ENCODE results near the gene RXRA. TPM values are rescaled to one million over a fixed set of nuclear protein-coding genes. Genes with fewer than 3 reads are reported as not detected.

RXRA gene
- total RNA-seq, 1 experiment from 2014 or later, result 31.6 TPM

DNA sequence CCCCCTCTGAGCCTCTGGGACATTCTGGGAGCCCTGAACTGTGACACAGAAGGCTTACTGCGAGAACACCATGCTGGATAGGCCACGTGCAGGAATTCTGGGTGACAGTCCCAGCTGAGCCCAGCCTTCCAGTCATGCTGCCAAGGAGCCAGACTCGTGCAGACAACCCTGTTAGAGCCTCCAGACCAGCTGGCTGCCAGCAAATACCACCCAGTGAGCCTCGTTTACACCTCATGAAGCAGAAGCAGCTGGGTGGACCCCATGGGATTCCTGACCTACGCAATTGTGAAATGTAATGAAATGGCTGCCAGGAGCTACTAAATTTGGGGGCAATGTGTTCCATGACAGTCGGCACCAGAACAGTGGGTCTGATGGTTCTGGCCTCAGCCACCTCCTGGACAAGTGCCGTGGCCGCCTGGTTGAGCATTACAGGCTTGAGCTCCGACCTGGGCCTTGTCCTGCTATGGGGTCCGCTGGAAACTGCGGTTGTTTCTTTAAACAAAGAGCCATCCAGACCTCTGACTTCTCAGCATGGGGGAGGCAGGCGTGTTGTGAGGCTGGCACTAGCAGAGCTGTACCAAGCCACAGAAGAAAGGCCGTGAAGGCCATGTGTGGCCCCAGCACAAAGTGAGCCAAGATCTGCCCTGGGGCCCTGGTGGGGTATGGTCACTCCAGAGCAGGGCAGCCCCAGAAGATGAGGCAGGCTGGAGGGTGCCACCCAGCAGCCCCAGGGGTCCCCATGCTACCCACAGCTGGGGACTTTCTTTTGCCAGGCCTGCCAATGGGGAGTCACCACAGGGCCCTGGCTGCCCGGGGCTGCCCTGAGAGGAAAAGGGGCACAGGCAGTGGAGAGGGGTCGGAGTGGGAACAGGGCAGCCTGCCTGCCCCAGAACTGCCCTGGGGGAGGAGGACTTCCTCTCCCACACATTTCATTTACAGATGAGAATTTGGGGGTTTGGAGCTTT, 19.3 kb upstream of the RXRA start:
- in situ Hi-C loops (cut with HindIII; ENCODE audit: low pct_unique_long_range_greater_than_20kb, low sequenced_read_pairs), result no loop called here
- H3K27me3 ChIP-seq (ENCODE audit: control insufficient read depth, insufficient read depth, low read length), result no peaks in the 10 kb centered on the region
- H3K4me1 ChIP-seq (ENCODE audit: control insufficient read depth, insufficient read depth, low read length), result no peaks in the 10 kb centered on the region
- no peak for TF ChIP-seq POLR2AphosphoS5 (IDR thresholded peaks at IDR 0.05; ENCODE audit: low read depth, low read length)
- TF ChIP-seq, protein P1, sequence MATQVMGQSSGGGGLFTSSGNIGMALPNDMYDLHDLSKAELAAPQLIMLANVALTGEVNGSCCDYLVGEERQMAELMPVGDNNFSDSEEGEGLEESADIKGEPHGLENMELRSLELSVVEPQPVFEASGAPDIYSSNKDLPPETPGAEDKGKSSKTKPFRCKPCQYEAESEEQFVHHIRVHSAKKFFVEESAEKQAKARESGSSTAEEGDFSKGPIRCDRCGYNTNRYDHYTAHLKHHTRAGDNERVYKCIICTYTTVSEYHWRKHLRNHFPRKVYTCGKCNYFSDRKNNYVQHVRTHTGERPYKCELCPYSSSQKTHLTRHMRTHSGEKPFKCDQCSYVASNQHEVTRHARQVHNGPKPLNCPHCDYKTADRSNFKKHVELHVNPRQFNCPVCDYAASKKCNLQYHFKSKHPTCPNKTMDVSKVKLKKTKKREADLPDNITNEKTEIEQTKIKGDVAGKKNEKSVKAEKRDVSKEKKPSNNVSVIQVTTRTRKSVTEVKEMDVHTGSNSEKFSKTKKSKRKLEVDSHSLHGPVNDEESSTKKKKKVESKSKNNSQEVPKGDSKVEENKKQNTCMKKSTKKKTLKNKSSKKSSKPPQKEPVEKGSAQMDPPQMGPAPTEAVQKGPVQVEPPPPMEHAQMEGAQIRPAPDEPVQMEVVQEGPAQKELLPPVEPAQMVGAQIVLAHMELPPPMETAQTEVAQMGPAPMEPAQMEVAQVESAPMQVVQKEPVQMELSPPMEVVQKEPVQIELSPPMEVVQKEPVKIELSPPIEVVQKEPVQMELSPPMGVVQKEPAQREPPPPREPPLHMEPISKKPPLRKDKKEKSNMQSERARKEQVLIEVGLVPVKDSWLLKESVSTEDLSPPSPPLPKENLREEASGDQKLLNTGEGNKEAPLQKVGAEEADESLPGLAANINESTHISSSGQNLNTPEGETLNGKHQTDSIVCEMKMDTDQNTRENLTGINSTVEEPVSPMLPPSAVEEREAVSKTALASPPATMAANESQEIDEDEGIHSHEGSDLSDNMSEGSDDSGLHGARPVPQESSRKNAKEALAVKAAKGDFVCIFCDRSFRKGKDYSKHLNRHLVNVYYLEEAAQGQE (IDR thresholded peaks at IDR 0.05; ENCODE audit: insufficient read depth in 1 of 2, low read depth in 2 of 2, low read length in 1 of 2), result no peak
- TF ChIP-seq SIN3A (IDR thresholded peaks at IDR 0.05; ENCODE audit: borderline replicate concordance, insufficient read depth, low read depth, low read length), result no peak
- TF ChIP-seq, protein P2, sequence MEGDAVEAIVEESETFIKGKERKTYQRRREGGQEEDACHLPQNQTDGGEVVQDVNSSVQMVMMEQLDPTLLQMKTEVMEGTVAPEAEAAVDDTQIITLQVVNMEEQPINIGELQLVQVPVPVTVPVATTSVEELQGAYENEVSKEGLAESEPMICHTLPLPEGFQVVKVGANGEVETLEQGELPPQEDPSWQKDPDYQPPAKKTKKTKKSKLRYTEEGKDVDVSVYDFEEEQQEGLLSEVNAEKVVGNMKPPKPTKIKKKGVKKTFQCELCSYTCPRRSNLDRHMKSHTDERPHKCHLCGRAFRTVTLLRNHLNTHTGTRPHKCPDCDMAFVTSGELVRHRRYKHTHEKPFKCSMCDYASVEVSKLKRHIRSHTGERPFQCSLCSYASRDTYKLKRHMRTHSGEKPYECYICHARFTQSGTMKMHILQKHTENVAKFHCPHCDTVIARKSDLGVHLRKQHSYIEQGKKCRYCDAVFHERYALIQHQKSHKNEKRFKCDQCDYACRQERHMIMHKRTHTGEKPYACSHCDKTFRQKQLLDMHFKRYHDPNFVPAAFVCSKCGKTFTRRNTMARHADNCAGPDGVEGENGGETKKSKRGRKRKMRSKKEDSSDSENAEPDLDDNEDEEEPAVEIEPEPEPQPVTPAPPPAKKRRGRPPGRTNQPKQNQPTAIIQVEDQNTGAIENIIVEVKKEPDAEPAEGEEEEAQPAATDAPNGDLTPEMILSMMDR (IDR thresholded peaks at IDR 0.05), result no peak
- no peak for TF ChIP-seq TCF7L2 (IDR thresholded peaks at IDR 0.05; ENCODE audit: low read depth, low read length)
- ATAC-seq (no peak), DNase-seq (ENCODE audit: low read depth, low spot score) (no peak)
- intact Hi-C loops (cut with micrococcal nuclease; ENCODE audit: unreplicated experiment), result no loop called here
- H3K9me3 ChIP-seq (ENCODE audit: control insufficient read depth, insufficient read depth, low read depth, low read length), result peaks cover under 1% of the 10 kb centered on the region; the same call in 1 of the 2 replicates
- H3K4me3 ChIP-seq (ENCODE audit: low read depth in 2 of 2, low read length in 2 of 2), result no peak overlapping the region
- no peak overlapping the region for H3K27ac ChIP-seq (ENCODE audit: low read length)
- BruUV-seq (replicated peaks), result no TSS peak
- ChIA-PET CTCF (no interaction called here), POLR2A (interaction anchor here (0.5 kb wide), 1 partner anchor 13 kb away, joined by 3 read pairs; no protein-coding TSS in a partner anchor)
- H3K36me3 ChIP-seq (ENCODE audit: control insufficient read depth, insufficient read depth, low read length), result no peaks in the 10 kb centered on the region

DNA sequence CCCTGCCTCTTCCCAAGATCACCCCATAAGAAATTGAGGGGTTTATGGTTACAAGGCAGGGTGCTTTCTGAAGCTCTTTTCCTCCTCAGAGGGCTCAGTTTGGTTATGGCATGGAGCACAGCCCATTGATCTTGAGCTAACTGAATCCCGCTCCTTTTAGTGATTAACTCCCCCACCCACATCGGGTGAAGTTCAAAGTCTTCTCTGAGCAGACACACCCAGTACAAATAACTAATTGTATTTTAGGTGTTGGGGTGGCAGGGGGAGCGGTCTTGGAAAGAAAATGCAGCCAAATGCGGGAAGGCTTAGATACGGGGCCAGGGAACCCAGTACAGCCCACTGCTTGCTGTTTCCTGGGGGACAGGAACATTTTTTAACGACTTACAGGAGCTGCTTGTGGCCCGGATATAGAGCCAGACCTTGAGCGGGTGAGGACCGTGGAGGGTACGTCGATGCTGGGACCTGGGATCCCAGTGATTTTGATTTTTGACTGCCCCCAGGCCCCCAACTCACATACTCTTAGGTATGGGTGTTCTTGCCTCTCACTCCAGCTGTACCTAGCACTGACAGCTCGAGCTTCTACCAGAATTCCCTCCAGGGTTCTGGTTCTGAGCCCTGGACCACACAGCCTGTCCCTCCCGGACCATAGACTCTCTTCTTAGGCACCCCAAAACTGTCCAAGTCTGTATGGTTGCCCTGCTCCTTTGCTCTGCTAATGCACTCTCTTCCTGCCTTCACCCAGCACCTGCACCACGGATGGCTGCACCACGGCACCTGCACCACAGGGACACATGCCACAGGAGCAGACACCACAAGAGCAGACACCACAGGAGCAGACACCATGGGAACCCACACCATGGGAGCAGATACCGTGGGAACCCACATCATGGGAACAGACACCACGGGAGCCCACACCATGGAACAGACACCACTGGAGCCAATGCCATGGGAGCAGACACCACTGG, 18.3 kb upstream of the RXRA start:
- ChIA-PET CTCF (no interaction called here), POLR2A (no interaction called here)
- Histone ChIP-seq H3K36me3 (ENCODE audit: control insufficient read depth, insufficient read depth, low read length) (no peaks in the 10 kb centered on the region), H3K27me3 (ENCODE audit: control insufficient read depth, insufficient read depth, low read length) (no peaks in the 10 kb centered on the region), H3K27ac (ENCODE audit: low read length) (no peak overlapping the region), H3K4me1 (ENCODE audit: control insufficient read depth, insufficient read depth, low read length) (no peaks in the 10 kb centered on the region), H3K9me3 (ENCODE audit: control insufficient read depth, insufficient read depth, low read depth, low read length) (peaks cover 3% of the 10 kb centered on the region; the same call in 1 of the 2 replicates), H3K4me3 (ENCODE audit: low read depth in 2 of 2, low read length in 2 of 2) (no peak overlapping the region)
- no peak for DNase-seq (ENCODE audit: low read depth, low spot score)
- ATAC-seq, result no peak
- intact Hi-C loops (cut with micrococcal nuclease; ENCODE audit: unreplicated experiment), result no loop called here
- TF ChIP-seq TCF7L2 (IDR thresholded peaks at IDR 0.05; ENCODE audit: low read depth, low read length) (no peak), POLR2AphosphoS5 (IDR thresholded peaks at IDR 0.05; ENCODE audit: low read depth, low read length) (no peak), SIN3A (IDR thresholded peaks at IDR 0.05; ENCODE audit: borderline replicate concordance, insufficient read depth, low read depth, low read length) (no peak)
- TF ChIP-seq, protein P2 (IDR thresholded peaks at IDR 0.05), result no peak
- TF ChIP-seq, protein P1 (IDR thresholded peaks at IDR 0.05; ENCODE audit: insufficient read depth in 1 of 2, low read depth in 2 of 2, low read length in 1 of 2), result no peak
- BruUV-seq (replicated peaks), result no TSS peak
- in situ Hi-C loops (cut with HindIII; ENCODE audit: low pct_unique_long_range_greater_than_20kb, low sequenced_read_pairs), result no loop called here

All from Panc1 (cell line).